GM10266 (cell line): Measurements from ENCODE around the gene LAMC2.

Experiments
- DNase-seq: peaks from one replicate; pipeline ENCODE4 v3.0.0; 2012; ENCODE audit errors: extremely low spot score
- TF ChIP-seq, protein P1 (sequence below): IDR thresholded peaks from 2 replicates; pipeline ENCODE4 v1.5.1; 2012; ENCODE audit warnings: mild to moderate bottlenecking, low read depth; ENCODE audit not compliant: control insufficient read depth, insufficient read depth; ENCODE audit errors: missing control alignments

Gene LAMC2

GRCh38 chr1:183159960-183160359 is 26.1 kb upstream of the LAMC2 start:
- DNase-seq = no peak
- TF ChIP-seq, protein P1, sequence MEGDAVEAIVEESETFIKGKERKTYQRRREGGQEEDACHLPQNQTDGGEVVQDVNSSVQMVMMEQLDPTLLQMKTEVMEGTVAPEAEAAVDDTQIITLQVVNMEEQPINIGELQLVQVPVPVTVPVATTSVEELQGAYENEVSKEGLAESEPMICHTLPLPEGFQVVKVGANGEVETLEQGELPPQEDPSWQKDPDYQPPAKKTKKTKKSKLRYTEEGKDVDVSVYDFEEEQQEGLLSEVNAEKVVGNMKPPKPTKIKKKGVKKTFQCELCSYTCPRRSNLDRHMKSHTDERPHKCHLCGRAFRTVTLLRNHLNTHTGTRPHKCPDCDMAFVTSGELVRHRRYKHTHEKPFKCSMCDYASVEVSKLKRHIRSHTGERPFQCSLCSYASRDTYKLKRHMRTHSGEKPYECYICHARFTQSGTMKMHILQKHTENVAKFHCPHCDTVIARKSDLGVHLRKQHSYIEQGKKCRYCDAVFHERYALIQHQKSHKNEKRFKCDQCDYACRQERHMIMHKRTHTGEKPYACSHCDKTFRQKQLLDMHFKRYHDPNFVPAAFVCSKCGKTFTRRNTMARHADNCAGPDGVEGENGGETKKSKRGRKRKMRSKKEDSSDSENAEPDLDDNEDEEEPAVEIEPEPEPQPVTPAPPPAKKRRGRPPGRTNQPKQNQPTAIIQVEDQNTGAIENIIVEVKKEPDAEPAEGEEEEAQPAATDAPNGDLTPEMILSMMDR = no peak

DNA sequence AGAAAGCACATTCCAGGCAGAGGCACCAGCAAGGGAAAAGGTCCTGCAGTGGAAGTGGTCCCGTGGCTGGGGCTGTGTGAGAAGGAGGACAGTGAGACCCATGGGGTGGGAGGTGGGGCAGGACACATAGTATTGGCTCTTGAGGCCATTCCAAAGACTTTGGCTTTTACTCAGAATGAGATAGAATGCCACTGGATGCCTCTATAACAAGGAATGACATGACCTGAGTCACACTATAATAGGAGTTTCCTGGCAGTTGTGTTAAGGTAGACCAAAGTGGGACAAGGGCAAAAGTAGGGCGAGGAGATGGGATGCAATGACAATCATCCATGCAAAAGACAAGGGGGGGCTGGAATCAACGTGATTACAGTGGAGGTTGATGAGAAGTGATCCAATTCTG is 24.7 kb upstream of the LAMC2 start:
- TF ChIP-seq, protein P1 = no peak
- DNase-seq = no peak

DNA sequence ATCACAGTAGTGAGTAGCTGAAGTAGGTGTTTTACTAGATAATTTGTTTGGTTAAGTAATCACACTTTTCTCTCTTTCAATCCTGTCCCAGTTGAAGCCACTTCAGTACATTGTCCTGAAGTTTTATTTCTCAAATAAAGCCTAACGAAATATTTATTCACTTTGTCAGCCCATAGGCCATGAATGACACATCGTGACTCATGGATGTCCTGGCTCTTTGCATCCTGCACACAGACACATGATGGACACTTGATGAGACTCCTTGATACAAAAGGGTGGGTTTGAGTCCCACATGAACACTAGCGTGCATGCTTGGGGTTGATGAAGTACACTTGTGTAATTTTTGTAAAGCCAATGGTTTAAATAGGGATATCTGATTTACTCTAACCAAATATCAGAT is 22.7 kb upstream of the LAMC2 start:
- TF ChIP-seq, protein P1 = no peak
- DNase-seq = no peak

GRCh38 chr1:183164340-183164739 is 21.7 kb upstream of the LAMC2 start:
- DNase-seq = no peak
- TF ChIP-seq, protein P1 = no peak

GRCh38 chr1:183164963-183165362 is 21.1 kb upstream of the LAMC2 start:
- TF ChIP-seq, protein P1 = no peak
- no peak for DNase-seq

GRCh38 chr1:183165456-183165855 is 20.6 kb upstream of the LAMC2 start:
- DNase-seq = no peak
- TF ChIP-seq, protein P1 = no peak

DNA sequence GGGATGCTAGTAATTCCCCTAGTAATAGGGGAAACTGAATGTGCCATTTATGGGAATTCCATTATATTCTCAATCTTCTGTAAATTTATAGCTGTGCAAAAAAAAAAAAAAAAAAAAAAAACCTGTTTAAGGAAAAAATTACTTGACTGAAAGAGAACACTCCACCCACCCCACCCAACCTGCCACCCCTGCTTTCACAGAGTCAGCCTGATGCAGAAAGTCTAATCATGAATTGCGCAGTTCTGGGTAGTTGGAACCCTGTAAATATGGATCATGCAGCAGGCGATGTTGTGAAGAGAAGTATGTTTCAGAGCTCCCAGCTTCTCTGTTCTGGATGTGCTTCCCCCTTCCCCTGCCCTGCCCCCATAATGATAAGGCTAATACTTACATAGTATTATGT is 19.6 kb upstream of the LAMC2 start:
- no peak for DNase-seq
- TF ChIP-seq, protein P1 = no peak

DNA sequence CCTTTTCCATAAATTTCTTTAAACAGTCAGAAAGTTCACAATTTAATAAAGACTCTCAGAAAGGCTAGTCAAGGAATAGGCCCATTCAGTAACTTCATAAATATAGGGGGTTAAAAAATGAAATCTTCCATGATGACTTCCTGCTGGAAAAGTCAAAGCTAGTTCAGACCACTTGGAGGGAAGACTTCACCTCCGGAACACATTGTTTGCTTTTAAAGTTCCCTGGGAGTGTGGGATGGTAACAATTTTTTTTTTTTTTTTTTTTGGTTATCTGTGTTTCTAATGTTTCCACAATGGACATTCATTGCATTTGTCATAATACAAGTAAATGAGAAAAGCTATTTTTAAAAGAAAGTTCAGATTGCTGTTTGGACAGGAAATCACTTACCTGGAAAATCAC is 18.4 kb upstream of the LAMC2 start:
- TF ChIP-seq, protein P1 = no peak

More for the DNA sequence above, 18.4 kb upstream of the LAMC2 start:
- no peak for DNase-seq
